ENCODE measurements around the gene THAP11. TPM values are rescaled to one million over a fixed set of nuclear protein-coding genes. Genes with fewer than 3 reads are reported as not detected.
A peak's percentile ranks its signal among the peaks of the same experiment; 100 is the strongest.

Gene THAP11
- polyA plus RNA-seq, 1 of the 3 experiments (the other 2 are of a cell fraction), result 34.8 TPM

DNA sequence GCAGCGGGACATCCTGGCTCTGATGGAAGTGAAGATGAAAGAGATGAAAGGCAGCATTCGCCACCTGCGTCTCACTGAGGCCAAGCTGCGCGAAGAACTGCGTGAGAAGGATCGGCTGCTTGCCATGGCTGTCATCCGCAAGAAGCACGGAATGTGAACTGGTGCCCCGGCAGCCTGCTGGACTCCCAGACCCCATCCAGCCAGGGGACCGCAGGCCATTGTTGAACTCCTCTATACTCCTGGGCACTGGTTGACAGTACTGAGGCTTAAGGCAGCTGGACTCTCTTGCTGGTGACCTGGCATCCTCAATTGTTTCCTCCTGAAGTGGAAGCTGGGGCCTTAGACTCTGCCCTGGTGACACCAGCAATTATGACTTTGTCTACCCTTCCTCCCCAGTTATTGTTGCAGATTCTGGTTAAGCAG is 1.2 kb downstream of the THAP11 start:
- Histone ChIP-seq H3K9me3 (no peaks in the 10 kb centered on the region), H3F3A (replicated peaks; ENCODE audit: insufficient read depth) (peaks cover 28% of the 10 kb centered on the region), H3K4me2 (peak overlapping the region; percentile 91), H3K36me3 (replicated peaks in 1 of 2; ENCODE audit: control insufficient read depth in 1 of 2, insufficient read depth in 2 of 2, low read length in 1 of 2) (peaks cover 0 to 5% of the 10 kb centered on the region in 2 experiments), H4K20me1 (ENCODE audit: insufficient read depth) (peaks cover 7% of the 10 kb centered on the region), H3K27ac (ENCODE audit: low read depth in 2 of 2, low read length in 1 of 2) (peak overlapping the region; percentile 98 to 99; a peak in 3 of 4 replicates), H3K27me3 (ENCODE audit: insufficient read depth) (no peaks in the 10 kb centered on the region), H3K9me2 (no peaks in the 10 kb centered on the region), H3K4me3 (ENCODE audit: low read depth in 2 of 2, low read length in 1 of 2) (peak overlapping the region; percentile 77 to 97), H3K79me2 (ENCODE audit: insufficient read depth) (peaks cover 50% of the 10 kb centered on the region), H3K9ac (peak overlapping the region; percentile 93), H2AFZ (ENCODE audit: low read depth) (no peak overlapping the region), H3K4me1 (ENCODE audit: control insufficient read depth in 1 of 2, insufficient read depth in 2 of 2, low read depth in 1 of 2, low read length in 1 of 2) (peaks cover 32 to 42% of the 10 kb centered on the region in 2 experiments)
- CTCF ChIA-PET, result interaction anchor here (1.0 to 6.3 kb wide), 5 partner anchors 9 to 40 kb away, joined by 3 to 66 read pairs (median 4); no protein-coding TSS in a partner anchor
- TF ChIP-seq CHD2 (IDR thresholded peaks at IDR 0.05; ENCODE audit: low read length, partially characterized antibody) (no peak), JUND (IDR thresholded peaks at IDR 0.05) (no peak), IRF3 (IDR thresholded peaks at IDR 0.05; ENCODE audit: low read depth, low read length) (no peak), RCOR1 (IDR thresholded peaks at IDR 0.05; ENCODE audit: low read length) (no peak), EZH2phosphoT487 (IDR thresholded peaks at IDR 0.05; ENCODE audit: borderline replicate concordance, low read depth) (no peak), RXRA (IDR thresholded peaks at IDR 0.05; ENCODE audit: borderline replicate concordance, low read depth) (no peak), PBX3 (IDR thresholded peaks at IDR 0.05) (no peak), TEAD4 (IDR thresholded peaks at IDR 0.05; ENCODE audit: borderline replicate concordance, insufficient read depth) (no peak), NRF1 (IDR thresholded peaks at IDR 0.05; ENCODE audit: low read depth, low read length) (no peak), FOXJ3 (CRISPR knock-in tag; IDR thresholded peaks at IDR 0.05) (no peak), SMC3 (IDR thresholded peaks at IDR 0.05; ENCODE audit: low read depth, low read length) (no peak), SIN3A (IDR thresholded peaks at IDR 0.05; ENCODE audit: borderline replicate concordance, low read depth, low read length) (no peak), TCF12 (IDR thresholded peaks at IDR 0.05) (no peak), YY1 (IDR thresholded peaks at IDR 0.05; ENCODE audit: low read depth) (no peak), POLR2AphosphoS5 (IDR thresholded peaks at IDR 0.05; ENCODE audit: low read depth, low read length) (no peak), ELF1 (IDR thresholded peaks at IDR 0.05) (no peak), USF1 (IDR thresholded peaks at IDR 0.05; ENCODE audit: borderline replicate concordance, low read depth) (no peak)
- TF ChIP-seq, protein P1, sequence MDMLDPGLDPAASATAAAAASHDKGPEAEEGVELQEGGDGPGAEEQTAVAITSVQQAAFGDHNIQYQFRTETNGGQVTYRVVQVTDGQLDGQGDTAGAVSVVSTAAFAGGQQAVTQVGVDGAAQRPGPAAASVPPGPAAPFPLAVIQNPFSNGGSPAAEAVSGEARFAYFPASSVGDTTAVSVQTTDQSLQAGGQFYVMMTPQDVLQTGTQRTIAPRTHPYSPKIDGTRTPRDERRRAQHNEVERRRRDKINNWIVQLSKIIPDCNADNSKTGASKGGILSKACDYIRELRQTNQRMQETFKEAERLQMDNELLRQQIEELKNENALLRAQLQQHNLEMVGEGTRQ (IDR thresholded peaks at IDR 0.05; ENCODE audit: borderline replicate concordance, low read depth, low read length), result no peak
- TF ChIP-seq, protein P2, sequence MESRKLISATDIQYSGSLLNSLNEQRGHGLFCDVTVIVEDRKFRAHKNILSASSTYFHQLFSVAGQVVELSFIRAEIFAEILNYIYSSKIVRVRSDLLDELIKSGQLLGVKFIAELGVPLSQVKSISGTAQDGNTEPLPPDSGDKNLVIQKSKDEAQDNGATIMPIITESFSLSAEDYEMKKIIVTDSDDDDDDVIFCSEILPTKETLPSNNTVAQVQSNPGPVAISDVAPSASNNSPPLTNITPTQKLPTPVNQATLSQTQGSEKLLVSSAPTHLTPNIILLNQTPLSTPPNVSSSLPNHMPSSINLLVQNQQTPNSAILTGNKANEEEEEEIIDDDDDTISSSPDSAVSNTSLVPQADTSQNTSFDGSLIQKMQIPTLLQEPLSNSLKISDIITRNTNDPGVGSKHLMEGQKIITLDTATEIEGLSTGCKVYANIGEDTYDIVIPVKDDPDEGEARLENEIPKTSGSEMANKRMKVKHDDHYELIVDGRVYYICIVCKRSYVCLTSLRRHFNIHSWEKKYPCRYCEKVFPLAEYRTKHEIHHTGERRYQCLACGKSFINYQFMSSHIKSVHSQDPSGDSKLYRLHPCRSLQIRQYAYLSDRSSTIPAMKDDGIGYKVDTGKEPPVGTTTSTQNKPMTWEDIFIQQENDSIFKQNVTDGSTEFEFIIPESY (IDR thresholded peaks at IDR 0.05; ENCODE audit: borderline replicate concordance, low read depth), result no peak
- TF ChIP-seq, protein P3, sequence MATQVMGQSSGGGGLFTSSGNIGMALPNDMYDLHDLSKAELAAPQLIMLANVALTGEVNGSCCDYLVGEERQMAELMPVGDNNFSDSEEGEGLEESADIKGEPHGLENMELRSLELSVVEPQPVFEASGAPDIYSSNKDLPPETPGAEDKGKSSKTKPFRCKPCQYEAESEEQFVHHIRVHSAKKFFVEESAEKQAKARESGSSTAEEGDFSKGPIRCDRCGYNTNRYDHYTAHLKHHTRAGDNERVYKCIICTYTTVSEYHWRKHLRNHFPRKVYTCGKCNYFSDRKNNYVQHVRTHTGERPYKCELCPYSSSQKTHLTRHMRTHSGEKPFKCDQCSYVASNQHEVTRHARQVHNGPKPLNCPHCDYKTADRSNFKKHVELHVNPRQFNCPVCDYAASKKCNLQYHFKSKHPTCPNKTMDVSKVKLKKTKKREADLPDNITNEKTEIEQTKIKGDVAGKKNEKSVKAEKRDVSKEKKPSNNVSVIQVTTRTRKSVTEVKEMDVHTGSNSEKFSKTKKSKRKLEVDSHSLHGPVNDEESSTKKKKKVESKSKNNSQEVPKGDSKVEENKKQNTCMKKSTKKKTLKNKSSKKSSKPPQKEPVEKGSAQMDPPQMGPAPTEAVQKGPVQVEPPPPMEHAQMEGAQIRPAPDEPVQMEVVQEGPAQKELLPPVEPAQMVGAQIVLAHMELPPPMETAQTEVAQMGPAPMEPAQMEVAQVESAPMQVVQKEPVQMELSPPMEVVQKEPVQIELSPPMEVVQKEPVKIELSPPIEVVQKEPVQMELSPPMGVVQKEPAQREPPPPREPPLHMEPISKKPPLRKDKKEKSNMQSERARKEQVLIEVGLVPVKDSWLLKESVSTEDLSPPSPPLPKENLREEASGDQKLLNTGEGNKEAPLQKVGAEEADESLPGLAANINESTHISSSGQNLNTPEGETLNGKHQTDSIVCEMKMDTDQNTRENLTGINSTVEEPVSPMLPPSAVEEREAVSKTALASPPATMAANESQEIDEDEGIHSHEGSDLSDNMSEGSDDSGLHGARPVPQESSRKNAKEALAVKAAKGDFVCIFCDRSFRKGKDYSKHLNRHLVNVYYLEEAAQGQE (IDR thresholded peaks at IDR 0.05; ENCODE audit: low read depth, low read length), result no peak
- DNase-seq, result no peak
- POLR2A ChIA-PET, result no interaction called here
- 39% methylated on average over 9 of the region's 11 CpGs for WGBS (ENCODE audit: low lambda C conversion rate)
